ENCODE data around the gene ANTXR2.

The ANTXR2 gene

GRCh38 chr4:80101792-80102116 lies 28.7 kb upstream of the ANTXR2 start:
- Mint-ChIP-seq H3K36me3 (ENCODE audit: low read depth) (peaks cover 5% of the 10 kb centered on the region), H3K27me3 (ENCODE audit: low read depth, poor library complexity) (no peaks in the 10 kb centered on the region), H3K4me1 (no peaks in the 10 kb centered on the region), H3K9me3 (peaks cover 11% of the 10 kb centered on the region), H3K4me3 (no peak overlapping the region), H3K27ac (no peak overlapping the region)
- no peak for TF ChIP-seq CTCF (IDR thresholded peaks at IDR 0.05)
- no peak for DNase-seq

- peaks cover 2% of the 10 kb centered on the region for H3K27me3 Mint-ChIP-seq (ENCODE audit: low read depth, poor library complexity)
- no peak overlapping the region for H3K4me3 Mint-ChIP-seq
- H3K36me3 Mint-ChIP-seq (ENCODE audit: low read depth): peaks cover under 1% of the 10 kb centered on the region
- H3K27ac Mint-ChIP-seq: no peak overlapping the region
- no peak for TF ChIP-seq CTCF (IDR thresholded peaks at IDR 0.05)
- peaks cover 6% of the 10 kb centered on the region for H3K9me3 Mint-ChIP-seq
- H3K4me1 Mint-ChIP-seq: no peaks in the 10 kb centered on the region
- no peak for DNase-seq
These were observed 28.2 kb upstream of the ANTXR2 start for GRCh38 chr4:80101071-80101791.

GRCh38 chr4:80099671-80100070 lies 26.6 kb upstream of the ANTXR2 start:
- no peaks in the 10 kb centered on the region for H3K9me3 Mint-ChIP-seq
- H3K36me3 Mint-ChIP-seq (ENCODE audit: low read depth): no peaks in the 10 kb centered on the region
- H3K4me3 Mint-ChIP-seq: no peak overlapping the region
- H3K27me3 Mint-ChIP-seq (ENCODE audit: low read depth, poor library complexity): peaks cover 2% of the 10 kb centered on the region
- no peak for TF ChIP-seq CTCF (IDR thresholded peaks at IDR 0.05)
- no peak overlapping the region for H3K27ac Mint-ChIP-seq
- DNase-seq: no peak
- no peaks in the 10 kb centered on the region for H3K4me1 Mint-ChIP-seq

GRCh38 chr4:80098635-80099034 lies 25.6 kb upstream of the ANTXR2 start:
- Mint-ChIP-seq H3K36me3 (ENCODE audit: low read depth) (no peaks in the 10 kb centered on the region), H3K9me3 (no peaks in the 10 kb centered on the region), H3K4me3 (no peak overlapping the region), H3K27me3 (ENCODE audit: low read depth, poor library complexity) (peaks cover 2% of the 10 kb centered on the region), H3K4me1 (no peaks in the 10 kb centered on the region), H3K27ac (no peak overlapping the region)
- TF ChIP-seq CTCF (IDR thresholded peaks at IDR 0.05): no peak
- no peak for DNase-seq

GRCh38 chr4:80097400-80098177 lies 24.6 kb upstream of the ANTXR2 start:
- no peak overlapping the region for H3K27ac Mint-ChIP-seq
- peaks cover 3% of the 10 kb centered on the region for H3K27me3 Mint-ChIP-seq (ENCODE audit: low read depth, poor library complexity)
- H3K9me3 Mint-ChIP-seq: no peaks in the 10 kb centered on the region
- H3K4me3 Mint-ChIP-seq: no peak overlapping the region
- no peak for DNase-seq
- no peak for TF ChIP-seq CTCF (IDR thresholded peaks at IDR 0.05)
- H3K36me3 Mint-ChIP-seq (ENCODE audit: low read depth): no peaks in the 10 kb centered on the region
- no peaks in the 10 kb centered on the region for H3K4me1 Mint-ChIP-seq

All from nephron progenitor cell (in vitro differentiated cells).